Caco-2 (cell line): ENCODE results near the gene TAF11. TPM values are rescaled to one million over a fixed set of nuclear protein-coding genes. Genes with fewer than 3 reads are reported as not detected.

Source experiments
- BruUV-seq: library from RNA; stranded (reverse); fragments of 400-500 nt; replicated peaks from 2 replicates; lab custom pipeline; 2021; lab: Mats Ljungman, UMichigan
- CTCF ChIA-PET: fragments of 300-600 bp; sonication (Branson Sonifier 250); formaldehyde crosslinking; loops from one replicate; lab custom pipeline; 2022; ENCODE audit warnings: antibody characterized with exemption; lab: Charles Lee
- POLR2A ChIA-PET: fragments of 300-600 bp; sonication (Branson Sonifier 250); formaldehyde crosslinking; loops from one replicate; lab custom pipeline; 2022; ENCODE audit warnings: antibody characterized with exemption; lab: Charles Lee
- DNase-seq, 2 experiments: peaks; one replicate each; pipeline versions ENCODE4 v3.0.0 to v3.0.0-alpha.2; 2020 to 2022
- H3K27me3 ChIP-seq: replicated peaks from 2 replicates; pipeline ENCODE4 v1.6.0; 2011; ENCODE audit warnings: low read length; ENCODE audit not compliant: control insufficient read depth, insufficient read depth
- H3K36me3 ChIP-seq: 2 replicates; pipeline ENCODE4 v1.5.1; 2011; ENCODE audit warnings: low read length; ENCODE audit not compliant: control insufficient read depth, insufficient read depth
- H3K4me1 ChIP-seq: fragments of 250-450 bp; sonication (Bioruptor Pico); 2 replicates; pipeline ENCODE4 v1.5.1; 2020; ENCODE audit warnings: mild to moderate bottlenecking
- H3K4me3 ChIP-seq: 2 replicates; pipeline ENCODE4 v1.5.1; 2011; ENCODE audit warnings: low read depth, mild to moderate bottlenecking, control low read depth, low read length
- H3K9me3 ChIP-seq: fragments of 250-450 bp; sonication (Bioruptor Pico); 2 replicates; pipeline ENCODE4 v1.5.1; 2020; ENCODE audit warnings: mild to moderate bottlenecking, moderate library complexity
- H3K27ac Mint-ChIP-seq: one replicate; pipeline ENCODE4 v1.8.0; 2022; ENCODE audit warnings: mixed read lengths; ENCODE audit not compliant: unreplicated experiment
- H3K27me3 Mint-ChIP-seq: one replicate; pipeline ENCODE4 v1.8.0; 2022; ENCODE audit warnings: mixed read lengths; ENCODE audit not compliant: insufficient read depth, unreplicated experiment
- H3K36me3 Mint-ChIP-seq: one replicate; pipeline ENCODE4 v1.8.0; 2022; ENCODE audit warnings: mild to moderate bottlenecking, mixed read lengths; ENCODE audit not compliant: insufficient read depth, unreplicated experiment
- H3K4me1 Mint-ChIP-seq: one replicate; pipeline ENCODE4 v1.8.0; 2022; ENCODE audit warnings: low read depth, mixed read lengths; ENCODE audit not compliant: unreplicated experiment
- H3K4me3 Mint-ChIP-seq: one replicate; pipeline ENCODE4 v1.8.0; 2022; ENCODE audit warnings: mild to moderate bottlenecking, moderate library complexity, mixed read lengths; ENCODE audit not compliant: unreplicated experiment
- H3K9me3 Mint-ChIP-seq: one replicate; pipeline ENCODE4 v1.8.0; 2022; ENCODE audit warnings: mixed read lengths; ENCODE audit not compliant: unreplicated experiment
- intact Hi-C: fragments of 100-400 bp; cut with micrococcal nuclease; formaldehyde crosslinking; loops from one replicate; pipeline ENCODE4 v1.10.0; 2022; ENCODE audit not compliant: unreplicated experiment
- total RNA-seq: library from RNA; stranded (reverse); gene quantifications from 2 replicates; pipeline ENCODE4 v1.2.3, GENCODE V29; 2022
- TF ChIP-seq, protein P1 (sequence below), 2 experiments: fragments of 200-600 bp in 1 of 2; IDR thresholded peaks; 1 replicate in 1 of 2; 2 replicates in 1 of 2; pipeline versions ENCODE4 v1.5.1 to v1.8.0; 2011 to 2022; ENCODE audit warnings: antibody characterized with exemption in 1 of 2, control low read depth in 1 of 2, inconsistent platforms in 1 of 2, low read depth in 1 of 2, low read length in 1 of 2, mild to moderate bottlenecking in 1 of 2, moderate library complexity in 1 of 2; ENCODE audit not compliant: insufficient read depth in 1 of 2, severe bottlenecking in 1 of 2, unreplicated experiment in 1 of 2

Gene TAF11
- total RNA-seq, 1 experiment from 2014 or later: 28.3 TPM

DNA sequence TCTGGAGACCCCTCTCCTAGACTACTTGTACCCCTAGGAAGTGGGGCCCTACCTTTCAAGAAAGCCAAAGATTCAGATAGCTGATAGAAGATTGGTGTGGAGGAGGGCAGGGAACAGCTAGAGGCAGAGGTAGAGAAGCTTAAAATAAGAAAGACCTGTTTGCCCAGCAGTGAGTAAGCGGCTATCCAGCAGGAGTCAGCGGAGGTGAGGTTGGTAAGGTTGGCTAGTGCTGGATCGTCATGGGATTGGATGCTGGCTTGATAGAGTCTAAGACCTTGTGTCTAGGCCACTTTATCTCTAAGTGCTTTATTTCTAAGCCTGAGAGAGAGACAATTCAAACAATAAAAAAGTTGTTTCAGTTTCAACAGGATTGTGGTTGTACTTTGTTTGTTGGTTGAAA lies 20.4 kb upstream of the TAF11 start:
- intact Hi-C loops: no loop called here
- no peaks in the 10 kb centered on the region for H3K27me3 Mint-ChIP-seq
- ChIA-PET POLR2A (no interaction called here), CTCF (no interaction called here)
- no peak overlapping the region for H3K4me3 ChIP-seq
- no TSS peak for BruUV-seq
- peaks cover 7% of the 10 kb centered on the region for H3K4me1 Mint-ChIP-seq
- H3K9me3 Mint-ChIP-seq: no peaks in the 10 kb centered on the region
- no peaks in the 10 kb centered on the region for H3K9me3 ChIP-seq
- peak overlapping the region; percentile 84 for H3K27ac Mint-ChIP-seq
- peaks cover 12% of the 10 kb centered on the region for H3K4me1 ChIP-seq
- DNase-seq: no peak
- H3K36me3 ChIP-seq: no peaks in the 10 kb centered on the region
- no peak overlapping the region for H3K4me3 Mint-ChIP-seq
- H3K36me3 Mint-ChIP-seq: no peaks in the 10 kb centered on the region
- no peaks in the 10 kb centered on the region for H3K27me3 ChIP-seq
- TF ChIP-seq, protein P1, sequence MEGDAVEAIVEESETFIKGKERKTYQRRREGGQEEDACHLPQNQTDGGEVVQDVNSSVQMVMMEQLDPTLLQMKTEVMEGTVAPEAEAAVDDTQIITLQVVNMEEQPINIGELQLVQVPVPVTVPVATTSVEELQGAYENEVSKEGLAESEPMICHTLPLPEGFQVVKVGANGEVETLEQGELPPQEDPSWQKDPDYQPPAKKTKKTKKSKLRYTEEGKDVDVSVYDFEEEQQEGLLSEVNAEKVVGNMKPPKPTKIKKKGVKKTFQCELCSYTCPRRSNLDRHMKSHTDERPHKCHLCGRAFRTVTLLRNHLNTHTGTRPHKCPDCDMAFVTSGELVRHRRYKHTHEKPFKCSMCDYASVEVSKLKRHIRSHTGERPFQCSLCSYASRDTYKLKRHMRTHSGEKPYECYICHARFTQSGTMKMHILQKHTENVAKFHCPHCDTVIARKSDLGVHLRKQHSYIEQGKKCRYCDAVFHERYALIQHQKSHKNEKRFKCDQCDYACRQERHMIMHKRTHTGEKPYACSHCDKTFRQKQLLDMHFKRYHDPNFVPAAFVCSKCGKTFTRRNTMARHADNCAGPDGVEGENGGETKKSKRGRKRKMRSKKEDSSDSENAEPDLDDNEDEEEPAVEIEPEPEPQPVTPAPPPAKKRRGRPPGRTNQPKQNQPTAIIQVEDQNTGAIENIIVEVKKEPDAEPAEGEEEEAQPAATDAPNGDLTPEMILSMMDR (IDR thresholded peaks at IDR 0.05; ENCODE audit: insufficient read depth in 1 of 2, low read depth in 1 of 2, low read length in 1 of 2, severe bottlenecking in 1 of 2, unreplicated experiment in 1 of 2): no peak

DNA sequence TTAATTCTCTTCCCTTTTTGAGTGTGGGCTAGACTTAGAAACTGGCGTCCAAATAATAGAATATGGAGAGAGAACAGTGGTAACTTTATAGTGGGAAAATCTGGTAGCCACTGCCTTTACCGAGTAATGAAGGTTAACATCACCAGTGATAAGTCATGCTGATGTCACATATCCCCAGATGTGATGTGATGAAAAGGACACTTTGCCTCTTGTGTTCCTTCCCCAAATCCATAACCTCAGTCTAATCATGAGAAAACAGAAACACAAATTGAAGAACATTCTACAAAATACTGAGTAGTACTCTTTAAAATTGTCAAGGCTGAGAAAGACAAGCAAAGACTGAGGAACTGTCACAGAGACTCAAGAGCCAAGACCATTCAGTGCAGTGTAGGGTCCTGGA lies 19.0 kb upstream of the TAF11 start:
- ChIA-PET POLR2A (no interaction called here), CTCF (no interaction called here)
- Histone ChIP-seq H3K9me3 (no peaks in the 10 kb centered on the region), H3K27me3 (no peaks in the 10 kb centered on the region), H3K4me1 (peaks cover 14% of the 10 kb centered on the region), H3K36me3 (no peaks in the 10 kb centered on the region), H3K4me3 (no peak overlapping the region)
- Mint-ChIP-seq H3K27ac (no peak overlapping the region), H3K4me3 (no peak overlapping the region), H3K9me3 (no peaks in the 10 kb centered on the region), H3K27me3 (no peaks in the 10 kb centered on the region), H3K36me3 (no peaks in the 10 kb centered on the region), H3K4me1 (peaks cover 7% of the 10 kb centered on the region)
- intact Hi-C loops: no loop called here
- DNase-seq: no peak
- BruUV-seq: no TSS peak
- TF ChIP-seq, protein P1 (IDR thresholded peaks at IDR 0.05; ENCODE audit: insufficient read depth in 1 of 2, low read depth in 1 of 2, low read length in 1 of 2, severe bottlenecking in 1 of 2, unreplicated experiment in 1 of 2): no peak

DNA sequence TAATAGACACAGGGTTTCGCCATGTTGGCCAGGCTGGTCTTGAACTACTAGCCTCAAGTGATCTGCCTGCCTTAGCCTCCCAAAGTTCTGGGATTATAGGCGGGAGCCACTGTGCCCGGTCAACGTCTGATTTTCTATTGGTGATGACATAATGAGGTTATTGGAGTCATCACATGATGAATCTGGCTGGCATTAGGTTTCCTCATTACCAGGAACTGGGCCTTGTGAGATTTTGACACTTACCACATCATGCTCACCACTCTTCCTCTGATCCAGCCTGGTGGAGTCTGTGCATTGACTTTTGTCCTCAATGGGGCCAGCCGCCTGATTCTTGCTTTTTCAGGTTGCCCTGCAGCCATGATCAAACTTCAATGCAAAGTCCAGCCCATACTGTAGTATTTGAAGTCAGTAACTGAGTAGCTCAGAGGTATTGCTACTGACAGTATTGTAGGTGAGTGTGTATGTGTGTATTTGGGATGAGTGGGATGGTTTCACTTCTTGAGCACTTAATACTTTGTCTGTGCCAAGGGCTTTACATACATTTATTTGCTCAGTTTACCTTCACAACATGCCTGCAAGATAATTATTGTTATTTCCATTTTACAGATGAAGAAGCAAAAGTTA lies 17.3 kb upstream of the TAF11 start:
- no peaks in the 10 kb centered on the region for H3K27me3 ChIP-seq
- DNase-seq: no peak
- H3K9me3 Mint-ChIP-seq: no peaks in the 10 kb centered on the region
- H3K27ac Mint-ChIP-seq: no peak overlapping the region
- POLR2A ChIA-PET: interaction anchor here (0.5 kb wide), 1 partner anchor 1701 kb away, joined by 3 read pairs; the partner anchor contains the start of gene HSD17B8
- intact Hi-C loops: no loop called here
- no TSS peak for BruUV-seq
- no peak overlapping the region for H3K4me3 Mint-ChIP-seq
- H3K4me1 Mint-ChIP-seq: peaks cover 7% of the 10 kb centered on the region
- H3K4me3 ChIP-seq: no peak overlapping the region
- no peaks in the 10 kb centered on the region for H3K27me3 Mint-ChIP-seq
- H3K36me3 ChIP-seq: no peaks in the 10 kb centered on the region
- no peaks in the 10 kb centered on the region for H3K36me3 Mint-ChIP-seq
- CTCF ChIA-PET: no interaction called here
- H3K9me3 ChIP-seq: no peaks in the 10 kb centered on the region
- peaks cover 19% of the 10 kb centered on the region for H3K4me1 ChIP-seq
- TF ChIP-seq, protein P1 (IDR thresholded peaks at IDR 0.05; ENCODE audit: insufficient read depth in 1 of 2, low read depth in 1 of 2, low read length in 1 of 2, severe bottlenecking in 1 of 2, unreplicated experiment in 1 of 2): no peak
